ENCODE data around the gene MIS18A.
"Not testable (repeated sequence)": the region's sequence is repeated elsewhere in the genome, so short reads cannot be mapped to it uniquely, and the experiment has no call there.

The MIS18A gene

GRCh38 chr21:32278518-32279376 lies at the start of gene MIS18A:
Gene MIS18A (minus strand): TSS chr21:32279049. CDS start chr21:32279014, 35 bp downstream.
- DNase-seq: peak; percentile 85

GRCh38 chr21:32328595-32328994 lies 49.7 kb upstream of the MIS18A start:
- DNase-seq: no peak

GRCh38 chr21:32325706-32326105 lies 46.9 kb upstream of the MIS18A start:
- DNase-seq: no peak

GRCh38 chr21:32322676-32323075 lies 43.8 kb upstream of the MIS18A start:
- DNase-seq: no peak

- DNase-seq: no peak
These were observed 43.3 kb upstream of the MIS18A start for GRCh38 chr21:32322103-32322502.

DNA sequence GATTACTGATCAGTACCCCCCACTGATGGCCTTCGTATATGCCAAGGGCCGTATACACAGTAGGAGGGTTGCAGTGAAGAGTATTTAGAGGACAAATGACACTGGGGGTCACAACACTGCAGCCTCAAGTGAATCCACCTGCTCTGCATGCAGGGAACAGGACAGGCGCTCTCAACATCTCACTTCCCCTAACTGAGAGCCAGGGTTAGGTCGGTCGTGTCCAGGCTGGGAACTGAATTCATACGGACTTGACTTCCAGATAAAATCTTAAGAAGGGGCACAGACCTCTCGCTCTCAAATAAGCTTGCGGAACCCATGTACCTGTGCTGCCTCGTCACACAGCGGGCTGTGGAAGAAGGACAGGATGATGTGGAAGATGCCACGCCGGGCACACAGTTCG lies 42.6 kb upstream of the MIS18A start:
- no peak for DNase-seq

GRCh38 chr21:32320726-32321125 lies 41.9 kb upstream of the MIS18A start:
- DNase-seq: no peak

DNA sequence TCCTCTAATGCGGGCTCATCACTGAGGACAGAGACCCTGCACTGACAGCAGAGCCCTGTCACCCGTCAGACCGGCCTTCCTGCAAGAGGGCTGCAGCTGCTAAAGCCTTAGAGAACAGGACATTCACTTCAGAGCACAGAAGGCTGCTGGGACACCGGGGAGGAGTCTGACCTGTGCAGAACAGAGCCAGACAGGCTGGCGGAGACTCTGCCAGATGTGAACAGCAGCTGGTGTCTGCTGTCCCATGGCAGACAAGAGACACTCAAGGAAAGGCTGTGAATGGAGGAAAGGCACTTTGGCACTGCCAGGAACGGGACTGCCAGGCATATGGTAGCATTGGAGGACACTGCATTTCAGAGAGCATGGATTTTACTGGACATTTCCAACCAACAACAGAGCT lies 41.2 kb upstream of the MIS18A start:
- DNase-seq: no peak

DNA sequence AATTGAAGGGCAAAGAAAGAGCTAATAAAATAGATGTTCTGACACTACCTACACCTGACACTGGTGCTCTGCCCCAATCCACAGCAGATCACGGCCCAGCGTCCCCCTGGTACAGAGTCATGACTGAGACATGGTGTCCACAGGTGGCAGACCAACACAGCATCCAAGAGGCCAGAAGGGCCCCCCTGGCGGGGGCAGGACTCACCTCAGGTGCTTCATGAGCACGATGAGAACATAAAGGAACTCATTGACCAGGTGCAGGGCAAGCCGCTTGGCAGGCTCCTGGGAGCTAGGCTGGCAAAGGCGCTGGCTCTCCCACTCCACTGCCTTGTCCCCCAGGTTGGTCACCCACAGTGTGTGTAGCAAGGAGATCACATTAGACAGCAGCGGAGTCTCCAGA lies 40.2 kb upstream of the MIS18A start:
- no peak for DNase-seq

GRCh38 chr21:32317726-32318125 lies 38.9 kb upstream of the MIS18A start:
- DNase-seq: no peak

DNA sequence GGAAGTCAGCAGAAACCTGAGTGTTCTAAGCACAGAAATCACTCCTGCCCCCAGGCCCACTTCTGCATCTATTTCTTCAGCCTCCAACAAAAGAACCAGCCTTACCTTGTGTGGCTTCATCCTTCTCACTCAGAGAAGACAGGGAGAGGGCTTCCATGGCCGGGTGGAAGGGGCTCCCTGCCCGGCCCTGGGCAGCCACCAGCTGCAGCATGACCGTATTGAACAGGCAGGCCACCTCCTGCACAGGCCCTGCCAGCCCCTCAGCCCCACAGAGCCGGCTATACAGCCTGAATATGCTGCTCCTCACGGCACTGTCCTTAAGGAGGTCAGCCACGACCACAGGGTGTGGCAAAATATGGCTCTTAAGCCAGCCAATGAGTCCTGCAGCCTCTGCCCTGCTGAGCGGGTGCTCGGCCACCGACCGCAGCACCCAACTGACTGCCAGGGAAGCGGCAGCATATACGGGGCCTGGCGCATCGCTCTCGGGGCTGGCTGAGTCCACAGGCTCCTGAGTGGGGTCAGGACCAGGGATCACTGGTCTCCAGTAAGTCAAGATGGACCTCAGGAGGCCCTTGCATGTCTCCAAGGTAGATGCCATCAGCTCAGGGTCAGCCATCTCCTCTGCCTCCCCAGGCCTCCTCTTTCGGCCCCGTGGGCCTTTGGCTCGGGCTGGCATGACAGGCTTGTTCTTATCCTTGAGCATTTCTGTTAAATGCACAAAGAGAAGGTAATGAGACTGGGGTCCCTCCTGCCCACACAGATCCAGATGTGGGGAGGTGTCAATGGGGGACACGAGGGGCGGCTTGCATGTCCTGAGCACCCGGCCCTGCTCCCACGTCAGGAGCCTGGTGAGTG lies 37.7 kb upstream of the MIS18A start:
- no peak for DNase-seq

DNA sequence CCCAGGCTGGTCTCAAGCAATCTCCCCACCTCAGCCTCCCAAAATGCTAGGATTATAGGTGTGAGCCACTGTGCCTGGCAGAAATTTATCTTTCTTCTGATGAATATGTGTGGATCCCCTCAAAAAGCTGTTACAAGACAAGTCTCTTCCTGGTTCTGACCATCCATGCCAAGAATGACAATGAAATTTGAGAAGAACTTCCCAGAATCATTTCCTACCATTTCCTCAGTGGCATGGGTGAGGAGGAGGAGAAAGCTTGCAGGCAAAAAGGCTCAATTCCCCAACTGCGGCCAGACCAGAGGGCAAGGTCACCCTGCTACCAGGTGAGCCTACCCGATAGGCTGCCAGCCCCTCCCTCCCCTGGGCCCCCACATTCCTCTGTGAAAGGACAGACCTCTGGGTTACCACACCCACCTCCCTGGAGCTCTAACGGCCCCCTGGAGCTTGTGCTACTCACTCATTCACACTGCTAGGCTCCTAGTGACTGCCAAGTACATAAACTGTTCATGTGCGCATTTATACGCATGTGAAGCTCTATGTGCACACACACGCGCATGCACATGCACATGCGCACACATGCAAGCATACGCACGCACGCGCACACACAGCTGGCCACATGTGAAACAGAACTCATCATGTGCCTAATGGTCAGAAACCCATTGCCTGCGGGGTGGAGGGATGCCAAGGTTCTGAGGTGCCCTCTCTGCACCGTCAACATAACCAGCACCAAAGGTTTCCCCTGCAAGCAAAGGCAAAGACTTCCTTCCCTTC lies 36.8 kb upstream of the MIS18A start:
- no peak for DNase-seq

DNA sequence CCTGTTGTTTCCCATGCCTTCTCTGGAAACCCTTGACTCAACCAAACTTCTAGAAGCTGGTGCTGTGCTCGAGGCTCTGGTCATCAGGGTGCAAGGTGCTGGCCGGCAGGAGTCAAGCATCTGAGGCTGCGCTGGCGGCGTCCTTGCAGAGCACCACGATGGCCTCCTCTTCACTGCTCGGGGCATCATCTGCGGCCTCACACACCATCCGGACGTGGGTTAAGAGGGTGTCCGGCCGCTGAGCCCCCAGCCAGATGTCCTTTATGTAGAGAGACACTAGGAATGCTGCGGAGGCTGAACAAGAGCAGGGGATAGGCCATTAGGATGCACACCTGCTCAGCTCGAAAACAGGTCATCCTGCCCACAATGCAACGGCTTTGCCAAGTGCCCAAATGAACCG lies 36.0 kb upstream of the MIS18A start:
- DNase-seq: no peak

- no peak for DNase-seq
These were observed 34.1 kb upstream of the MIS18A start for GRCh38 chr21:32312976-32313375.

GRCh38 chr21:32312326-32312725 lies 33.5 kb upstream of the MIS18A start:
- no peak for DNase-seq

- DNase-seq: no peak
These were observed 32.8 kb upstream of the MIS18A start for GRCh38 chr21:32311621-32312020.

- not testable (repeated sequence) for DNase-seq
These were observed 32.1 kb upstream of the MIS18A start for GRCh38 chr21:32310976-32311375.

DNA sequence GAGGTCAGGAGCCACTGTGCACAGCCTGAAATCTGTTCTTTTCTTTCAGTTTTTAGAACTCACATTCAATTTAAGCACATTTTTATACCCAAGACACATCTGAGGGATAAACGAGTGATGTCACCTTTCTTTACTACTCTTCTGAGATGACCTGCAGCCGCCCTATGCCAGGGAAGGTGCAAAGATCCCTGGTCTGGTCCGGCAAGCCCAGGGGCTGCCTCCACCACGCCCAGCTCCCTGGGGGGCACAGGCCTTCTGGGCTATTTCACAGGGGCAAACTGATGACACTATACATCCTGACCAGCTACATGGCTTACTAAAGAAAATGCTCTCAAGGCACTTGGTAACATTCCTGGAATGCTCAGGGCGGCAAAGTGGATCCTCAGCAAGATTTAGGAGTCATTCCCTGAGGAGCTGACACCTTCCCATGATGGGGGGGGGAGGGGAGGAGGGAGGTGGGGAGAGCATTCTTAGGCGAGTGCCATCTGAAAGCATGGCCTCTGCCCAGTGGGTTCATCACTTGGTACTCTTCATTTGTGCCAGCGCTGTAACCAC lies 31.1 kb upstream of the MIS18A start:
- DNase-seq: no peak

DNA sequence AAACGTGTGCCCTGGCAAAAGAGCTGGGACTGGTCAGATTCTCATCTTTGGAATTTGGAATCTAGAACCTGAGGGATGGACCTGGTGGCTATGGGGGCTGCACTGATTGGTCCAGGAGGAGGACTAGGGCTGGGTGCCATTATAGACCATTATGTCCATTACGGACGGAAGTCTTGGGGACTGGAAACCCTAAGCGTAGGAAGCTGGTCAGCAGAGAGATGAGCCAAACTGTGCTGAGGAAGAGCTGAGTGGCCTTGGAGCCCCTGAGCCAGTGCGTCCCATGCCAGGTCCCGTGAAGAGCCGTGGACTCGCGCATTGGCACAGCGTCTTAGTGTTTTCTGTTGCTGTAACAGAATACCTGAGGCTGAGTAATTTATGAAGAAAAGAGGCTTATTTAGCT lies 29.8 kb upstream of the MIS18A start:
- DNase-seq: no peak

DNA sequence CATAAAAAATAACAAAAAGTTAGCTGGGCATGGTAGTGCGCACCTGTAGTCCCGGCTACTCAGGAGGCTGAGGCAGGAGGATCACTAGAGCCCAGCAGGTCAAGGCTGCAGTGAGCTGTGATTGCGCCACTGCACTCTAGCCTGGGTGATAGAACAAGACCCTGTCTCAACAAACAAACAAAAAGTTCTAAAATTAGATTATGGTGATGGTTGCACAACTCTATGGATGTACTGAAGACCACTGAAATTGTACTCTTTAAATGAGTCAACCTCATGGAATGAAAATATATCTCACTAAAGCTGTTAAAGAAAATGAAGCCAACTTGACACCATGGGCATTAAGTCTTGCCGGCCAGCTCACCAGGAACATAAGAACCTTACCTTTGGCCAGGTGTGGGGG lies 28.9 kb upstream of the MIS18A start:
- no peak for DNase-seq

DNA sequence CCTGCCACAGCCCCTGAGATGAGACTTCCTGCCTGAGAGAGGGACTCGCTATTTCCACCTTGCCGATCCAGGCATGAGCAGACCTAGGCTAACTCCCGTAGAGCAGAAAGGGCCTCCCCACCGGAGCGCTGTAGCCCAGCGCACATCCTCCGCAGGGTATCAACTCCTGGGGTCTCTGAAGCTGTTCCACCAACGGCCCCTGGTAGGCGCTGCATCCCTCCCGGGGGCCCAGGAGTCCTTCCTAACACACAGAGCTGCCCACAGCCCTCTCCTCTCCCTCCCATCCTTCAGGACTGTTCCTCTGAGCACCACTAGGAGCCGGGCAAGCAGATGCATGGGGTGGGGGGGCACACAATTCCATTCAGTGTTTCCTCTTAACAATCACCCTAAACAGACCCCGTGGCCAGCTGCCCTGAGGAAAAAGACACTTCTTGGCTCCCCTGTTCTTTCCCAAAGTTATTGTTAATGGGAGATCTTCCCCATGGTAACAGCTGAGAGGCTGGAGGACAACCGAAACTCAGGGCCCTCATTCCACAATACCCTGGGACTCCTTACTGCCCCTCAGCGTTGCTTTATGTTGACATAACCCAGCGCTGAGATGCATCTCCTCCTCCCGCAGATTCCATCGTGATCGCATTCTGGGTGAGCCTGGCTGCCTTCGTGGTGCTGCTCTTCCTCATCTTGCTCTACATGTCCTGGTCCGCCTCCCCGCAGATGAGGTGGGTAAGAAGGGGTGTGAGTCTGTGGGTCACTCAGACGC lies 27.4 kb upstream of the MIS18A start:
- DNase-seq: no peak

GRCh38 chr21:32304998-32305397 lies 26.1 kb upstream of the MIS18A start:
- no peak for DNase-seq

Measured in DMS 273 treated with DMSO at 0.1 percent for 48 hours (cell line).